GM19372 (cell line): Measurements from ENCODE around the gene SF3B1.
"Not testable (repeated sequence)": the region's sequence is repeated elsewhere in the genome, so short reads cannot be mapped to it uniquely, and the experiment has no call there.

Experiments
- ATAC-seq: cut with Tn5 transposase; IDR thresholded peaks from one replicate; pipeline ENCODE4 v1.9.1; 2021; ENCODE audit warnings: mild to moderate bottlenecking, low read depth, moderate library complexity; ENCODE audit not compliant: unreplicated experiment

The SF3B1 gene, protein sequence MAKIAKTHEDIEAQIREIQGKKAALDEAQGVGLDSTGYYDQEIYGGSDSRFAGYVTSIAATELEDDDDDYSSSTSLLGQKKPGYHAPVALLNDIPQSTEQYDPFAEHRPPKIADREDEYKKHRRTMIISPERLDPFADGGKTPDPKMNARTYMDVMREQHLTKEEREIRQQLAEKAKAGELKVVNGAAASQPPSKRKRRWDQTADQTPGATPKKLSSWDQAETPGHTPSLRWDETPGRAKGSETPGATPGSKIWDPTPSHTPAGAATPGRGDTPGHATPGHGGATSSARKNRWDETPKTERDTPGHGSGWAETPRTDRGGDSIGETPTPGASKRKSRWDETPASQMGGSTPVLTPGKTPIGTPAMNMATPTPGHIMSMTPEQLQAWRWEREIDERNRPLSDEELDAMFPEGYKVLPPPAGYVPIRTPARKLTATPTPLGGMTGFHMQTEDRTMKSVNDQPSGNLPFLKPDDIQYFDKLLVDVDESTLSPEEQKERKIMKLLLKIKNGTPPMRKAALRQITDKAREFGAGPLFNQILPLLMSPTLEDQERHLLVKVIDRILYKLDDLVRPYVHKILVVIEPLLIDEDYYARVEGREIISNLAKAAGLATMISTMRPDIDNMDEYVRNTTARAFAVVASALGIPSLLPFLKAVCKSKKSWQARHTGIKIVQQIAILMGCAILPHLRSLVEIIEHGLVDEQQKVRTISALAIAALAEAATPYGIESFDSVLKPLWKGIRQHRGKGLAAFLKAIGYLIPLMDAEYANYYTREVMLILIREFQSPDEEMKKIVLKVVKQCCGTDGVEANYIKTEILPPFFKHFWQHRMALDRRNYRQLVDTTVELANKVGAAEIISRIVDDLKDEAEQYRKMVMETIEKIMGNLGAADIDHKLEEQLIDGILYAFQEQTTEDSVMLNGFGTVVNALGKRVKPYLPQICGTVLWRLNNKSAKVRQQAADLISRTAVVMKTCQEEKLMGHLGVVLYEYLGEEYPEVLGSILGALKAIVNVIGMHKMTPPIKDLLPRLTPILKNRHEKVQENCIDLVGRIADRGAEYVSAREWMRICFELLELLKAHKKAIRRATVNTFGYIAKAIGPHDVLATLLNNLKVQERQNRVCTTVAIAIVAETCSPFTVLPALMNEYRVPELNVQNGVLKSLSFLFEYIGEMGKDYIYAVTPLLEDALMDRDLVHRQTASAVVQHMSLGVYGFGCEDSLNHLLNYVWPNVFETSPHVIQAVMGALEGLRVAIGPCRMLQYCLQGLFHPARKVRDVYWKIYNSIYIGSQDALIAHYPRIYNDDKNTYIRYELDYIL

GRCh38 chr2:197434541-197435513 is at the start of gene SF3B1:
Gene SF3B1 (minus strand): TSS chr2:197435028. CDS start chr2:197434999, 29 bp downstream.
- peak; percentile 94 for ATAC-seq

DNA sequence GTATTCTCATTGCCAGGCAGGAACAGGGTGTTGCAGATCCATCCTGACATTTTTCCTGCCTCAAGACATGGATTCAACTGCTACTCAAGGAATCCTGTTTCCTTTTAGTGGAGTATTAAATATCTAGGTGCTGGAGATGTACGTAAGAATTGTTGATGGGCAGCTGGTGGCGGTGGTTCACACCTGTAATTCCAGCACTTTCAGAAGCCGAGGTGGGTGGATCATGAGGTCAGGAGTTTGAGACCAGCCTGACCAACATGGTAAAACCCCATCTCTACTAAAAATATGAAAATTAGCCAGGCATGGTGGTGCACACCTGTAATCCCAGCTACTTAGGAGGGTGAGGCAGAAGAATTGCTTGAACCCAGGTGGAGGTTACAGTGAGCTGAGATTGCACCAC is 49.4 kb upstream of the SF3B1 start:
- not testable (repeated sequence) for ATAC-seq

DNA sequence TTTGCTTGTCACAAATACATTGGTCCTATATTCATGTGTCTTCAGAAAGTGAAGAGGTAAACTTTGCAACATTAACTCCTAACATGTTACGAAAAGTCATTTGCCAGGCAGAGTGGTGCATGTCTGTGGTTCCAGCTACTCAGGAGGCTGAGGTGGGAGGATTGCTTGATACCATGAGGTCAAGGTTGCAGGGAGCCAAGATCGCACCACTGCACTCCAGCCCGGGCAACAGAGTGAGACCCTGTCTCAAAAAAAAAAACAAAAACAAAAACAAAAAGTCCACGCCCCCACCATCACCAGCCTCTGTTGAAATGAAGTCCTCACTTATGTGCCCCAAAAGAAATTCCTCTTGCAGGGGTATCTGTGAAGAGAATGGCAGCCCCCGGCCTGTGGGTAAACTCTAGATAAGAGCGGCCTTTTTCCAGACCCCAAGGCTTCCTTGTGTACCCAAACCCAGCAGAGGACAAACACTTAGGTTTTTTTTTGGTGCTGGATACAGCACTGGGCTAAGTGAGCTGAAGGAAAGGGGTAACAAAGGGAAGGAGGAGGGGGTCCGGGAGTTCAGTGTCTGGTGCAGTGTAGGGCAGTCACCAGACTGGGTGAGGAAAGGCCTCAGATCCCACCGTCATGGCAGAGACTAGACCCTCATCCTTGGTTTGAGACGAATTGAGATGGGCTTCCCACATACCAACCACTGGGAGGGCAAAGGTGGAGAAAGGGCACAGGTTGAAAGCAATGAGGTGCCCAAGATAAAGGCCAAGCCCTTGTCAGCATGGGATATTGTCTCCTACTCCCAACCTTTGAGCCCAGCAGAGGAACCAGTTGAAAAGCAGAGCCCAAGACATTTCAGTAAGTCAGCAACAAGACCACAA is 45.6 kb upstream of the SF3B1 start:
- no peak for ATAC-seq

GRCh38 chr2:197477797-197478196 is 43.0 kb upstream of the SF3B1 start:
- no peak for ATAC-seq

DNA sequence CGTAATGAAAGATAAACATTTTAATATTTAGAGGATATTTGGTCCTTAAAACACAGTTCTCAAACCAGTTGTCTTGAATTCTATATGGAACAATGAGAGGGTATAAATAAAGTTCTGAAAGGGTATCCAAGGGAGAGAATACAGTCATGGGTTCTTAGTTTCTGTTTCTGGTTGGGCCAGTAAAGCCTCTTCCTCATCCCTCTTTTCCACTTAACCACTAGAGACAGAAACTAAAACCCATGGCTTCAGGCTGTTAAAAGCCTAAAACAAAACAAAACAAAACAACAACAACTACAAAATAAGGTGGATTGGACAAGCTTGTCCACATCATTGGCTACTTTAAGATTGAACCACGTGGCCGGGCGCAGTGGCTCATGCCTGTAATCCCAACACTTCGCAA is 37.3 kb upstream of the SF3B1 start:
- no peak for ATAC-seq

GRCh38 chr2:197464175-197464574 is 29.3 kb upstream of the SF3B1 start:
- ATAC-seq: no peak

DNA sequence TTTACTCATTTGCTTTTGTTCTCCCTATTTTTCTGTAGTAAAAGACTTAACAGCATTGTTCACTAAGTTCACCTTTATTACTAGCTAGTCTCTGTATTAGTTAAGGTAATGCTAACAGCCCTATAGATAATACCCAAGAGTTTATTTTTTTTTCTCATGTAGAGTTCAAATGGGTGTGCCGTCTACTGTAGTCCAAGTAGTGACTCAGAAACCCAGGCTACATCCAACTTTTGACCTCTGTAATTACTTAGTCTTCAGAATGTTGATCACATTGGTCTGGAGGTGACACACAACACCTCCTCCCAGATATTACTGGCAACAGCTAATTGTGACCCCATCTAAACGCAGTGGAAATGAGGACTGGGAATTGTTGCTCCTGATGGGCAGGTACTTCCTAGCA is 26.2 kb upstream of the SF3B1 start:
- no peak for ATAC-seq

GRCh38 chr2:197460649-197461048 is 25.8 kb upstream of the SF3B1 start:
- ATAC-seq: no peak

GRCh38 chr2:197455428-197455827 is 20.6 kb upstream of the SF3B1 start:
- no peak for ATAC-seq

GRCh38 chr2:197454923-197455322 is 20.1 kb upstream of the SF3B1 start:
- ATAC-seq: no peak

- ATAC-seq: peak; percentile 27
Measured at GRCh38 chr2:197453914-197454398, 19.1 kb upstream of the SF3B1 start.

DNA sequence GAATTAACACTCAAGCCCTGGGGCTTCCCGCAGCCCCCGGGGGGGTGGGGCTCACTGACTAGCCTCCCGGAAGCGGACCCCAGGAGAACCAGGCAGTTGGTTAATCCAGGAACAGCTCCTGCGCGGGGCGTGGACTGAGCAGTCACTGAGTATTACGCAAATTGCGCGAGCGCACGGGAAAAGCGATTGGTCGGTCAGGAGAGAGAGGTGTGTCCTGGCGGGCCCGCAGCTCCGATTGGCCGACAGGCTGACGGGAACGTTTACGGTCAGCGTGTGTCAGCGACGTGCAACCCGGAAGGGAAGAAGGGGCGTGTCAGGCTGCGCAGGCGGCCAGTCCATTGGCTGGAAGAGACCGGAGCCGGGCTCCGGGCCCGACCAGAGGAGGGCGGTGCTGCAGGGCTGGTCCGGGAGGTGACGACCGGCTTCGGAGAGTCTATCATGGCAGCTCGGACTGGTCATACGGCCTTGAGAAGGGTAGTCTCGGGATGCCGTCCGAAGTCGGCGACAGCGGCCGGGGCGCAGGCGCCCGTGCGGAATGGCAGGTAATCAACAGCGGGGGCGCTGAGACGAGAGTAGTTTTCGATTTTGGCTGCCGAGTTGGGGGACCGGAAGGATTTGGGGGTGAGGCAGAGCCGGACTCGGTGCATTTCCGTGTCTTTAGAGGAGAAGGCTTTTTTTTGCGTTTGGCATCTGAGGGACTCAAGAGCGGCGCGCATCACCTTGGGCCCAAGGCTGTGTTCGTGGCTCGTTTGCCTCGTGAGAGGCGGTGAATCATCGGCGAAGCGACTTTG is 18.5 kb upstream of the SF3B1 start, which contains the start of gene COQ10B:
Gene COQ10B, plus strand, starts transcription at position 430 of the 791 bp plus-strand sequence. Its CDS starts 9 bp downstream, at position 439.
- peak; percentile 92 for ATAC-seq

DNA sequence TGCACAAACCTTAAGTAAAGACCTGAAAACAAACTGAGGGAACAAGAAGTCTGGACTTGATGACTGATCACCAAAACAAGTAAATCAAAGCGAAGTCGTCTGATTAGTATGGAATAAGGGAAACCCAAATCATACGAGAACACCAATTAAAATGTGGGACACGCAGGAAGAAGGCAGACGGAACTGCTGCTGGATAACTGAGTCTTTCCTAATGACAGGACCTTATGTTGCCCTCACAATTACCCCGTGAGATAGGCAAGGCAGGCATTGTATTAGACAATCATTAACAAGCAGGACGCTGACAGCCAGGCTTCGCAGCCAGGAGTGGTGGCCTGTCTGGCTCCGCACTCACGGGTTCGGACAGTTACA is 17.9 kb upstream of the SF3B1 start:
- no peak for ATAC-seq

DNA sequence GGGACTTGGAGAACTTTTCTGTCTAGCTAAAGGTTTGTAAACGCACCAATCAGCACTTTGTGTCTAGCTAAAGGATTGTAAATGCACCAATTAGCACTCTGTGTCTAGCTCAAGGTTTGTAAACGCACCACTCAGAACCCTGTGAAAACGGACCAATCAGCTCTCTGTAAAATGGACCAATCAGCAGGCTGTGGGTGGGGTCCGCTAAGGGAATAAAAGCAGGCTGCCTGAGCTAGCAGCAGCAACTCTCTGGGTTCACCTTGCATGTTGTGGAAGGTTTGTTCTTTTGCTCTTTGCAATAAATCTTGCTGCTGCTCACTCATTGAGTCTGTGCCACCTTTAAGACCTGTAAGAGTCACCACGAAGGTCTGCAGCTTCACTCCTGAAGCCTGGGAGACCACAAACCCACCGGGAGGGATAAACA is 16.1 kb upstream of the SF3B1 start:
- not testable (repeated sequence) for ATAC-seq

- no peak for ATAC-seq
Measured at GRCh38 chr2:197450465-197450864, 15.6 kb upstream of the SF3B1 start.

DNA sequence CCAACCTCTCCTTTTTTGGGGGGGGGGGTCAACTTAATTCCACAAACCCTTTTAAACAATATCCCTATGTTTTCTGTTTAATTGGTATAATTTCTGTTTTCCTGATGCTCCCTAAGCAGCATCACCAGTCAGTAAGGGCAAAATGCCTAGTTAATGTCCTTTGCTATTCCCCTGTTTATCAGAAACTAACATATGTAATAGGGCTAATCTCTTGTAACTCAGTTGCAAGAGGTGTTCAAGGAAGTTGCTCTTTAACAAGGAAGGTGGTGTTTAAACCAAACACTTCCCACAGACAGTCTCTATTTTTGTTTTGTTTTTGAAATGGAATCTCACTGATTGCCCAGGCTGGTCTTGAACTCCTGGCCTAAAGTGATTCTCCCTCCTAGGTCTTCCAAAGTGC is 12.0 kb upstream of the SF3B1 start:
- ATAC-seq: no peak

GRCh38 chr2:197445746-197446145 is 10.9 kb upstream of the SF3B1 start:
- ATAC-seq: no peak

DNA sequence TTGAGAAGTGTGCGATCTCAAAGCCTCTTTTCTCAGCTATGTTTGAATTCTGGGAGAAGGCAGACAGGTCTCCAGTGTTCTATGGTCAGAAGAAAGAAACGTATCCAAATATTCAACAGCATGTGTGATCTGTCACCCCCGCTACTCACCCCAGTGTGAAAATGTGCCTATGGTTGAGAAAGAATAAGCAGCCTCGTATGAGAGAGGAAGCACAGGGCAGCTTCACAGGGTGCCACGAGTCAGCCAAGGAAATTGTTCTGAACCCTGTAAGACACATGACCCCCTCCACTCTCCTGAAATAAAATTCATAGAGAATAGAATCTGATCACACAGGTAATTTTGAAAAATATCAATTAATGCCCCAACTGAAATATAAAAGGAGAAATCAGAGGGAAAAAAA is 8.0 kb upstream of the SF3B1 start:
- ATAC-seq: no peak
